NCI-H1417 (cell line): ENCODE data around the gene AS3MT.
"Not testable (repeated sequence)": the region's sequence is repeated elsewhere in the genome, so short reads cannot be mapped to it uniquely, and the experiment has no call there.

Experiments
- DNase-seq, 3 experiments: peaks; one replicate each; lab custom pipeline; 2025; lab: John Stamatoyannopoulos, UW

The AS3MT gene

DNA sequence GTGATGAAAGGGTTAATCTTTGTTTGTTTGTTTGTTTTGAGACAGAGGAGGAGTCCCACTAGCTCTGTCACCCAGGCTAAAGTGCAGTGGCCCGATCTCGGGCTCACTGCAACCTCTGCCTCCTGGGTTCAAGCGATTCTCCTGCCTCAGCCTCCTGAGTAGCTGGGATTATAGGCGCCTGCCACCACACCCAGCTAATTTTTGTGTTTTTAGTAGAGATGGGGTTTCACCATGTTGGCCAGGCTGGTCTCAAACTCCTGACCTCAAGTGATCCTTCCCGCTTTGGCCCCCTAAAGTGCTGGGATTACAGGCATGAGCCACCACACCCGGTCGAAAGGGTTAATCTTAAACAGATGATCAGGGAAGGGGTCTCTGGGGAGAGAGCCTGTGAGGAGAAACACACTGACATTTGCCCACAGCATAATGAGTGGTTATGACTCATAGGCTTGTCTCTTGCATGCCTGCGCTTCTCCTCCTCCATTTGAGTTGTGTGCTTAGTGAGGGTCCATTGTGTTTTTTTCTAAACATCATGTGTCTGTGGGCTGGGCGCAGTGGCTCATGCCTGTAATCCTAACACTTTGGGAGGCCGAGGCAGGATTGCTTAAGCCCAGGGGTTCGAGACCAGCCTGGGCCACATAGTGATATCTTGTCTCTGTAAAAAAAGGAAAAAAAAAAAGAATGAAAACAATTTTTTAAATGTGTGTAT is 13.4 kb upstream of the AS3MT start:
- not testable (repeated sequence) for DNase-seq

DNA sequence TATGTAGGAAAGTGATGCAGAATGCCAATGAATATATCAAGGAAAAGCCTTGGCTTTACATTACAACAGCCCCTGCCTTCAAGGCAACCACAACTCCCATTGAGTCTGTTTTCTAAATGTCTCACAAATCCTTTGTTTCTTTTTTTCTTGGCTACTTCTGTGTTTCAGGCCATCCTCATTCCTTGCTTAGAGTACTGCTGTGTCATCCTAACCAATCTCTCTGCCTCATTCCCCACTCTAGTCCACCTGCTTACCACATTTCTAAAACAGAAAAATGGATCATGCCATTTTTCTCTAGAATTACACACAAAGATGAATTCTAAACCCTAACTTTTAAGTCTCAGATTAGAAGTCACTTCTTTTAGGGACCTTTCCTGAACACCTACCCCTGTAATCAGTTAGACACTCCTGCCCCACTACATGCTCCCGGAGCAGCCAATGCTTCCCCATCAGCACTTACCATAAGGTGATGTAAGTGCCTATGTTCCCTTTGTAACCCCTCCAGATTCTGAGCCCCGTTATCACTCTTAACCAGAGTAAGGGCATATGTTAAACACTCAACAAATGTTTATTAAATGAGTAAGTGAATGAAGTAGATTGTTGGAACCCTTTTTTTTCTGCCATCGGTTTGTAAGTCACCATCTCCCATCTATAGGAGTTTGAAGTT is 12.4 kb upstream of the AS3MT start:
- no peak for DNase-seq

DNA sequence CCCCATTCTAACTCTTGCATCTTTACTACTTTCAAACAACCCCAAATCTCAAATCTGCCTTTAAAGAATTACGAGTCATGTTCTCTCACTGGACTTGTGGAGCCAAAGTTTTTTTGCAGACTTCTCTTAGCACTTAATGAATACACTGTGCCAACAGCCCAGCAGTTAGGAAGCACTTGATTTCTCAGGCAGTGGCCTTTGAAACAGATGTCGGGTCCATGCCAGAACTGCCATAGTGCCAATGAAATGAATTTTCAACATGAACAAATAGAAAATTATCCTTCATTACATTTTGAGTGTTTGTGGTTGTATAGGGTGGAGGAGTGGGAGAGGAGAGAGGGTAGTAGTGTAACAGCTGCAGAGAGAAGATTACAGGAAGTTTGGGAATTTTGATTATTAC is 9.4 kb upstream of the AS3MT start:
- no peak for DNase-seq

DNA sequence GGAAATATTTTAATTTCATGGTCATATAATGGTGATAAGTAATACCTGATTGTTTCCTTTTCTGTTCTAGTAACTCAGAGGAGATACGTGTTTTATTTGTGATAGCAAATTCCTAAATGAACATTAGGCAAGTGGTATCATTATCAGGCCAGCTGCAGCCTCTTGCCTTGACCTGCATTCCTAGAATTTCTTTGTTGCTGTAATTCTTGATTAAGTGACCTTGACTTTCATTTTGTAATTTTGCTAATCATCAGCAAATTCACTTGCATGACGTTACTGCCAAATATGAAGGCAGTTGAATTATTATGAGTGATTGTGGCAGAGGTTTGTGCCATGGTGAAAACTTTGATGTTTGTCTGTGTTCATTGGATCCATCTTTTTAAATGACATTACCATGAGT is 5.6 kb upstream of the AS3MT start:
- DNase-seq: no peak

DNA sequence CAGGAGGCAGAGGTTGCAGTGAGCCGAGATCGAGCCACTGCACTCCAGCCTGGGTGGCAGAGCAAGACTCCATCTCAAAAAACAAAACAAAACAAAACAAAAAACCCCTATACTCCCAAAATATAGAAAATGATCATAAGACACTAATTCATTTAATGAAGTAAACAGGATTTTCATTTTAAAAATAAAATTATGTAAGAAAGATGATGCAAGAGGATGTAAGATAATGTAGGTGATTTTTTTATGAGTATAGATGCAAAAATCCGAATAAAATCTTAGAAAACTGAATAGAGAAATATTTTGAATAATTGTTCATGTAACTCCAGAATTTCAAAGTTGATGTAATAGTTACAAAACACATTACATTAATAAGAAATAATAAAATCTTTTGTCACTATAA is 3.6 kb upstream of the AS3MT start:
- no peak for DNase-seq

DNA sequence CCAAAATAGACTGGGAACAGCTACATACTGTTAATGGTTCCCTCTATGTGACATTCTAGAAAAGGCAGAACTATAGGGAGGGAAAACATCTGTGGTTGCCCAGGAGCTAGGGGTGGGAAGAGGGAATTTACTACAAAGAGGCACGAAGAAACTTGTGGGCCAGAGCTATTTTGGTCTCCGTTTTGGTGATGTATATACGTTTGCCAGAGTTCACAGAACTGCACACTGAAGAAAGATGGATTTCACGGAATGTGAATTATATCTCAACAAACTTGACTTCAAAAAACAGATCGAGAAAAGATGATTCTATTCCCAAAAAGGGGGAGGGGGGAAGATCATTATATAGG is 386 bp upstream of the AS3MT start:
- no peak for DNase-seq

DNA sequence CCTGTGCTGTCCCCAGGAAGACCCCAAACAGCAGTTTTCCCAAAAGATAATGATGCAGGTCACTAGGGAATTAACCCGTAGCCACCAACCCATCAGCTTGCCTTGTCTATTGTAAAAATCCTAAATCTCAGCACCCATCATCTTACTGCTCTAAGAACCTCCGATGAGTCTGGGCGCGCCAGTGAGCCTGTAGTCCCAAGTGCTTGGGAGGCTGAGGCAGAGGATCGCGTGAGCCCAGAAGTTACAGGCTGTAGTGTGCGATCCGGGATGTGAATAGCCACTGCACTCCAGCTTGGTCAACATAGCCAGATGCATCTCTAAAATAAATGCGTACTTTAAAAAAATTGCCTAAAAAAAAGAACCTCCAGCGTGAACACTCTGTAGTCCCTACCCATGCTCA is 951 bp downstream of the AS3MT start:
- DNase-seq: no peak

DNA sequence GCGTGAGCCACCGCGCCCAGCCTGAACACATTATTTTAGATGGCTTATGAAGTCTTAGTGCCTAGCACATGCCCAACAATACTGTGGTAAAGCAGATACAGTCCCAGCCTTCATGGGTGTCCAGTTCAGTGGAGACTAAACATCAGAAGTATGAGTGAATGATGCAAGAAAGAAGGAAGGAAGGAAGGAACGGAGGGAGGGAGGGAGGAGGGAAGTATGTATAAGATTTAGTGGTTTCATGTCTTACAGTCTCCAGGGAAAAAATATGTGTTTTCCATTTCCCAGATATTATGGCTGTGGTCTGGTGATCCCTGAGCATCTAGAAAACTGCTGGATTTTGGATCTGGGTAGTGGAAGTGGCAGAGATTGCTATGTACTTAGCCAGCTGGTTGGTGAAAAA is 2.9 kb downstream of the AS3MT start:
- DNase-seq: no peak

DNA sequence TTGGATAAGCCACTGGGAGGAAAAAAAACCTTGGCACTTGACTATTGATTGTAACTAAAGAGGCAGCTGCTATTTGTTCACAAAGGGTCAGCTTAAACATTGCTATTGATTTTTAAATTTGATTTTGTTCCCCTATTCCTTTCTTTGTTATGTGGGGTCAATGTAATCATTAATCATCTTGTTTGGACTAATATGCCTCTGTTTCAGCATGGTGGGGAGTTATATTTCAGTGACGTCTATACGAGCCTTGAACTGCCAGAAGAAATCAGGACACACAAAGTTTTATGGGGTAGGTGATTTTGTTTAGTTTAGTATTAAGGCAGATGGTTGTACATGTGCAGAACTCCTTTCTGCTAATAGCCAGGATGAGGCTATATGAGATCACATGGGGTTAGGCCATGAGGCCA is 7.5 kb downstream of the AS3MT start:
- DNase-seq: no peak

DNA sequence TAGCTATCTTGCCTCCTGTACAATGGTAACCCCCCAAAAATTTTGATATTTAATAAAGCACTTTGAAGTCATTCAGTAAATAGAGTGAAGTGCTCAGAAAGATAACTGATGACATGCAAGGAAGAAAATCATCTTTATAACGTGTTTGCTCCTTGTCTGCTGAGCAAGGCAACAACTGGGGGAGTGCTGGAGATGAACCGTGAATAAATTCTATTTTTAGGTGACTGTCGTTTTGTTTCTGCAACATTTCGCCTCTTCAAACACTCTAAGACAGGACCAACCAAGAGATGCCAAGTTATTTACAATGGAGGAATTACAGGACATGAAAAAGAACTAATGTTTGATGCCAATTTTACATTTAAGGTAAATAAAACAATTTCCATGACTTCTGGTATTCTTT is 9.4 kb downstream of the AS3MT start:
- DNase-seq: no peak

DNA sequence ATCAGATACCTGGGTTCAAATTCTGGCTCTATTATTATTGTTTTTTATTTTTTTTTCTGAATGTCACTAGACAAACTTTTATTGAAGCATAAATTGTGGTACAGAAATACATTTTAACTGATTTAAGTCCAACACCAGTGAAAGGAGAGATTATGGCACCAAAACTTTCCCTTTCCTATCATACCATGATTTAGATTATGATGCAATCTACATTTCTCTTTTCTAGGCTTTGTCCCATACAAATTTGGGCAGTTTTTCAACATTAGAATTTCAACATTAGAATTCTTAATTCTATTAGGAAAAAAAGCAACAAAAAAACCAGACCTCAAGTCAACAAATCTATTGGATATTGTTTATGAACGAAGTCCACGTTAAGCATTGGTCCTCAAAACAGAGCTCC is 11.0 kb downstream of the AS3MT start:
- no peak for DNase-seq

DNA sequence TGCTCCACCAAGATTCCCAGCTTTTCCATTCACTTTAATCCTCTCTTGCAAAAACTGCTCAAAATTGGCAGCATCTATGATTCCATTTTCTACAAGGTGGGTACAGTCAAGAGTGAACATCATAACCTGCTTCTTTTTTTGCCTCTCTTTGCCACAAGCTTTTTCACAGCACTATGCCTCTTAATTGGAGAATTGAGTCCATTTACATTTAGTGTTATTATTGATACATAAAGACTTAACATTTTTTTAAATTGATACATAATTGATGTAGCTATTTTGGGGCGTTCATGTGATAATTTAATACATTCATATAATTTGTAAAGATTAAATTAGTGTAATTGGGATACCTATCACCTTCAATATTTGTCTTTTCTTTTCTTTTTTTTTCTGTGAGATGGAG is 18.8 kb downstream of the AS3MT start:
- no peak for DNase-seq

DNA sequence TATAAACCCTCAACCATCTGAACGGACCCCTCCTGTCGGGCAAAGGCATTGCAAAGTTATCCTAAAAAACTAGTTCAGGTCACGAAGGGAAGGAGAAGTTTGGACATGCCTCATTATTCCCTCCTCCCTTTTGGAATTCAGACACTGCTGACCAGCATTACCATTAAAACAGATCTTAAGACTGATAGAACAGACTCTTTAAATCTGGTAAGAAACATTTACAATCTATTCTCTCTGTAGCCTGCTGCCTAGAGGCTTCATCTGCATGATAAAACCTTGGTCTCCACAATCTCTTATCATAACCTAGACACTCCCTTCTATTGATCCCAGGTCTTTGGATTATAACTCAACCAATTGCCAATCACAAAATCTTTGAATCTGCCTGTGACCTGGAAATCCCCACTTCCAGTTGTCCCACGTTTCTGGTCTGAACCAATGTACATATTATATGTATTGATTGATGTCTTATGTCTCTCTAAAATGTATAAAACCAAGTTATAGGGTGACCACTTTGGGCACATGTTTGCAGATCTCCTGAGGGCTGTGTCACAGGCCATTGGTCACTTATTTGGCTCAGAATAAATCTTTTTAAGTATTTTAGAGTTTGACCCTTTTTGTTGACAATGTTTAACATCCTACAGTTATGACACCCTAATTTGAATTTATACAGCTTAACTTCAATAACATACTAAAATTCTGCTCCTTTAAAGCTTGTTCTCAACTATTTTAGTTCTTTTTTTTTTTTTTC is 25.4 kb downstream of the AS3MT start:
- no peak for DNase-seq

DNA sequence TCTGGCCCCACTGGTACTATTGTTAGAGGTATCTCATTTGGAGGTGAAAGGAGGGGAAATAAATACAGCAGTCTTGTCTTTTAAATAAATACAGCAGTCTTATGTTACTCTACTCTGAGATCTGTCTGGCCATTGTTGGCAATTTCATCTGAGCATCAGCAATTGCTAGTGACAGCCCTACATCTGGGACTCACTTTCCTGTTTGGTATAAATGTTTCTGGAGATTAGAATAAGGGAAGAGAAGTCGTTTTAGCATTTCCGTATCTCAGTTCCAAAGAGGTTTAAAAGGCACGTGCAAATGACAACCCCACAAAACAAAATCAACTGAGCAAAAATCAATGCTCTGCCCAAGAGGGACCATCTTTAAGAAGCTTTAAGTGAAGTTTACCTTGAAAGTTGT is 30.7 kb downstream of the AS3MT start:
- no peak for DNase-seq

DNA sequence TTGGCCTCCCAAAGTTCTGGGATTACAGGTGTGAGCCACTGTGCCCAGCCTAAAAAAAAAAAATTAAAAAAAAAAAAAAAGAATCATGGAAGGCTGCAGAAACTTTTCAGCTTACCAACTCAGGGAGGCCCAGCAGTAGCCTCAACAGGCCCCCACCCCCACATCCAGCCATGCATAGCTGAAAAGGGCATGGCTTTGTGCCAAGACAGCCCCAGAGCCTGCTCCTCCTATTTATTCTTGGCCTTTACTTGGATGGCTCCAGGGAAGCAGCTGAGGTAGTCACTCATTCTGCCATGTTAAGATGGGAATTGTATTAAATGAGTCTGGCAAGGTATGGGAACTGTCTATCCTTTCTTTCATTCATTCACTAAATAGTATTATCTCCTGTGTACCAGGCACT is 35.1 kb downstream of the AS3MT start:
- no peak for DNase-seq

DNA sequence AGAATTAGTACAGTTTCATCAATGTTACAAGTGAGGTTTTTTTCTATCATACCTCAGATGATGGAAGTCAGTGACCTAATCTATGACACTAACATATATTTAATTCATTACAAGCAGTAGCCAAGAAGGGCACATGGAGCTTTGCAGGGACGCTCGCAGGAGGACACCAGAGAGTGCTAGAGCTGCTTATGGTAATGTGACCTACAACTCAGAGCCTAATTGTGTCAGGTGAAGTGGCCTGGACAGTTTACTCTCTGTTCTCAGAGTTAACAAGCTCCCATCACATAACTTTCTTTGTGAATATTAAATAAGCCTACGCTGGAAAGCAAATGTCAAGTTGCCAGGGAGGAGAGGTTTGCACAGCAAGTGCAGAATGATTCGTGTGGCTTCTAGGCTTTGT is 37.2 kb downstream of the AS3MT start:
- DNase-seq: no peak

DNA sequence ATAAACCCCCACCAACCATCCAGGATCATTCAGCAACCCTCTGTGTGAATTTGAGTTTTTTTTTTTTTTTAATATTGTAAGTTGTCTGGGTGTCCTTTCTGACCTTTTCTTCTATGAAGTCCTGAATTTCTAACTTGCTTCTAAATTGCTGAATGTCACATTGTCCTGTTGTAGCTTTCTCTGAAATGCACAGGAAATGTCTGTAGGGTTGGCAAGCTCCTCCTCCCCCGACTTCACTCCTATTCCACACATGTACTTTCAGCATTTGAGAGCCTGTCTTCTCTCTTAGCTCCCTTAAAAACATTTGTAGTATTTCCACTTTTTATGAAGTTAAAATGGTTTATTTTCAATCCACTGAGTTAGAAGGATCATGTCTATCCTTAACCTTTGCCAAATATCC is 45.5 kb downstream of the AS3MT start:
- DNase-seq: no peak

DNA sequence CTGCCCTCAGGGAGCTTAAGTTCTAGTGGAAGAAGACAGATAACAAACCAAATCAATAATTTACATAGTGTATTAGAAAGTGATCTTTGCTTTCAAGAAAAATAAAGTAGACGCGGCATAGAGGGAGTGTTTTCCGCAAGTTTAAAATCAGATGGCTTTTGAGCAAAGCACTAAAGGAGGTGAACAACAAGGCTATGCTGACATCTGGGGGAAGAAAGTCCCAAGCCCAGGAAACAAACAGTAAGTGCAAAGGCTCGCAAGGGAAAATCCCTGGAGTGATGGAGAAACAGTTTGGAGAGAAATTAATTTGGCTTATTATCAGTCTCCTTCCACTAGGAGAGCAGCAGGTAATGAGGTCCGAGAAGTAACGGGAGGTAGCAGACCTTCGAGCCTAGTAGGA is 46.9 kb downstream of the AS3MT start:
- no peak for DNase-seq

DNA sequence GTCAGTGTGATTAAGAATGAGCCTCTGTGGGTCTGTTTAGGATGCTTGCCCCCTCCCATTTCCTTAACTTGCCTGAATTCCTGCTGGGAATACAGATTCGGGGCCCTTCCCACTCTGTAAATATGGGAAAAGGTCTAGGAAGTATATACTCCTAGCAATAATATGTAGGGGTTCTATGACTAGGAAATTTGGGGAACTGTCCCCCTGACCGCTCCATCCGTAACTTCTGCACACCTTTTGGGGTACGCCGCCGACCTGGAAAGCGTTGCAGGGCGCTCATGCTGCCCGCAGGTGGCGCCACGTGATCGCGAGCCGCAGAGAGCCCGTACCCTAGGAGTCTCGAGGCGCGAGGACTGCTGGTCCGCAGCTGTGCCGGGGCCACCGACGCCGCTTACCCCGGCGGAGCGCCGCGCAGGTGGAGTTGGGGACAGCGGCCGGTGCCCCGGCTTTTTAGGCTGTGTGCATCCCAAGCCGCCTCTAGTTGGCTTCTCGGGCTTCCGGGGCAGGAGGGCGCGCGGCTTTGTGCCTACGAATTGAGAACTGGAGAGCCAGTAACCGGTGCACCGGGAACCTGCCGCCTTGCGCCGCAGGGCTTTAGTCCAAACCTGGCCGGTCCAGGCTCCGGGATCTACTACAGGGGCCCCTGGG is 48.2 kb downstream of the AS3MT start:
- peak; percentile 52 to 88 (median 83) for DNase-seq

DNA sequence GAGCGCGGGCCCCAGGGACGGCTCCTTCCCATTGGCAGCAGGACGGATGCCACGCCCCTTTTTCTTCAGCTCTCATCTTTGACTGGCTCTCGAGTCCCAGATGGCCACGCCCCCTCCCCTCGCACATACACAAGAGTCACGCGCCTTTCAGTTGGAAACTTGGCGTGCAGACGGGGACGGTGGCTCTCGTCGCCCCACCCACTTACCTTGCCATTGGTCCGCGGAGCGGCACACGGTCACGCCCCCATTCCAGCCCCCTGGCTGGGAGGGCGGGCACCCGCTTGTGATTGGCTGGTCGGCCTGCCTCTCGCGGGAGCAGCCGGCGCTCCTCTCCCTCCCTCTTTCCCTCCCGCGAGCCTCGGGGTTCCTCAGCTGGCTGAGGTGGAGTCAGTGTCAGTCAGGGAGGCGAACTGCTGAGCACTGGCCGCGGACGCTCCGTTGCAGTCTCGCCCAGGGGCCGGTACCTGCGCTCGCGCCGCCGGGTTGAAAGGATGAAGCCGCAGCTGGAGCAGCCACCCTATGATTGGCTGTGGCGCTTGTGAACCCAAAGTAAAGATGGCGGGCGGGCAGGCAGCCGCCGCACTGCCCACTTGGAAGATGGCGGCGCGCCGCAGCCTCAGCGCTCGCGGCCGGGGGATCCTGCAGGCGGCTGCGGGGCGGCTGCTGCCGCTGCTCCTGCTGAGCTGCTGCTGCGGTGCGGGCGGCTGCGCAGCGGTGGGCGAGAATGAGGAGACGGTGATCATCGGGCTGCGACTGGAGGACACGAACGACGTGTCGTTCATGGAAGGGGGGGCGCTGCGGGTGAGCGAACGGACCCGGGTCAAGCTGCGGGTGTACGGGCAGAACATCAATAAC is 48.9 kb downstream of the AS3MT start, which contains the start of gene CNNM2:
TSS of gene CNNM2 (plus strand) at position 333 of the 855 bp plus-strand sequence. CDS start at position 520, 187 bp downstream.
- DNase-seq: peak; percentile 98 to 99 (median 98)

DNA sequence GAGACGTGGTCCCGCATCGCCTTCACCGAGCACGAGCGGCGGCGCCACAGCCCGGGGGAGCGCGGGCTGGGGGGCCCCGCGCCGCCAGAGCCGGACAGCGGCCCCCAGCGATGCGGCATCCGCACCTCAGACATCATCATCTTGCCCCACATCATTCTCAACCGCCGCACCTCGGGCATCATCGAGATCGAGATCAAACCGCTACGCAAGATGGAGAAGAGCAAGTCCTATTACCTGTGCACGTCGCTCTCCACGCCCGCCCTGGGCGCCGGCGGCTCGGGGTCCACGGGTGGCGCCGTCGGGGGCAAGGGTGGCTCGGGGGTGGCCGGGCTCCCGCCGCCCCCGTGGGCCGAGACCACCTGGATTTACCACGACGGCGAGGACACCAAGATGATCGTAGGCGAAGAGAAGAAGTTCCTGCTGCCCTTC is 49.6 kb downstream of the AS3MT start:
- DNase-seq: peak in 2 of 3 experiments; percentile 73
